22Rv1 (cell line): ENCODE results near the gene TM4SF4.

ENCODE experiments used
- H3K27ac ChIP-seq: fragments of 450-650 bp; 2 replicates; pipeline ENCODE4 v1.5.1; 2017
- ZFX ChIP-seq: fragments of 450-650 bp; IDR thresholded peaks from 2 replicates; pipeline ENCODE4 v1.6.1; 2017; ENCODE audit warnings: antibody characterized with exemption, borderline replicate concordance
- TF ChIP-seq, protein P1 (sequence below): fragments of 450-650 bp; IDR thresholded peaks from 2 replicates; pipeline ENCODE4 v1.5.1; 2017; ENCODE audit warnings: mild to moderate bottlenecking

Gene TM4SF4

GRCh38 chr3:149528340-149528650, 53.8 kb downstream of the TM4SF4 start:
- H3K27ac ChIP-seq, result no peak overlapping the region
- no peak for TF ChIP-seq ZFX
- TF ChIP-seq, protein P1, sequence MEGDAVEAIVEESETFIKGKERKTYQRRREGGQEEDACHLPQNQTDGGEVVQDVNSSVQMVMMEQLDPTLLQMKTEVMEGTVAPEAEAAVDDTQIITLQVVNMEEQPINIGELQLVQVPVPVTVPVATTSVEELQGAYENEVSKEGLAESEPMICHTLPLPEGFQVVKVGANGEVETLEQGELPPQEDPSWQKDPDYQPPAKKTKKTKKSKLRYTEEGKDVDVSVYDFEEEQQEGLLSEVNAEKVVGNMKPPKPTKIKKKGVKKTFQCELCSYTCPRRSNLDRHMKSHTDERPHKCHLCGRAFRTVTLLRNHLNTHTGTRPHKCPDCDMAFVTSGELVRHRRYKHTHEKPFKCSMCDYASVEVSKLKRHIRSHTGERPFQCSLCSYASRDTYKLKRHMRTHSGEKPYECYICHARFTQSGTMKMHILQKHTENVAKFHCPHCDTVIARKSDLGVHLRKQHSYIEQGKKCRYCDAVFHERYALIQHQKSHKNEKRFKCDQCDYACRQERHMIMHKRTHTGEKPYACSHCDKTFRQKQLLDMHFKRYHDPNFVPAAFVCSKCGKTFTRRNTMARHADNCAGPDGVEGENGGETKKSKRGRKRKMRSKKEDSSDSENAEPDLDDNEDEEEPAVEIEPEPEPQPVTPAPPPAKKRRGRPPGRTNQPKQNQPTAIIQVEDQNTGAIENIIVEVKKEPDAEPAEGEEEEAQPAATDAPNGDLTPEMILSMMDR, result no peak

DNA sequence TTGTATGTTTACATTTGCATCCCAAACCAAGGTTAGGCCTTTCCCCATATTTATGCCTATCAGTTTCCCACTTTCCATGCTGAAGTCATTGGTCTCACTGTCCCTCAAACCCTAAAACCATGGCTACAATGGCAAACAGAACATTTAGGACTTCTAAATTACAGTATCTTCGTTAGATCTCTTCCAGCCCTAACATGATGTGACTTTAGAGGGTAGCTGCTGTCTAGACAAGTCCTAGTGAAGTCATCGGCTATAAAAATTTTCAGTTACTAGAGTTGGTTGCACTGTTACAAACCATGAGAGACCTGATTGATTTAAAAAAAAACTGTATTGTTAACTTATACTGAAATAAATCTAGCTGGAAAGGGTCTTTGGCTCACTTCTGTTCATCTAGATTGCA, 54.6 kb downstream of the TM4SF4 start:
- no peak overlapping the region for H3K27ac ChIP-seq

GRCh38 chr3:149532489-149533180, 58.1 kb downstream of the TM4SF4 start:
- TF ChIP-seq, protein P1, result no peak
- no peak for TF ChIP-seq ZFX
- H3K27ac ChIP-seq, result no peak overlapping the region

More for the DNA sequence above, 54.6 kb downstream of the TM4SF4 start:
- TF ChIP-seq ZFX, result no peak
- TF ChIP-seq, protein P1, result no peak

DNA sequence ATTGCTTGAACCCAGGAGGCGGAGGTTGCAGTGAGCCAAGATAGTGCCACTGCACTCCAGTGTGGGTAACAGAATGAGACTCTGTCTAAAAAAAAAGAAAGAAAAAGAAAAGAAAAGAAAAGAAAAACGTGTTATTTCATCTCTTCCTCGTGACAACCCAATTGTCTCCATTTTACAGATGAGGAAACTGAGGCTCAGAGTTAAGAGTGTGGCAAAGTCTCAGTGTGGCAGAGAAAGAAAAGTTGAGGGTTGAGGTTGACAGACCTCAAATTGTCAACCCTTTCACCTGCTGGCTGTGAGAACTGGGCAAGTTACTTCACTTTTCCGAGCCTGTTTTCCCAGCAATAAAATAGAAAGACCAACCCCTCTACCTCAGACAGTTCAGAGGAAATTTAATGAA, 59.6 kb downstream of the TM4SF4 start:
- TF ChIP-seq, protein P1, result no peak
- no peak for TF ChIP-seq ZFX
- no peak overlapping the region for H3K27ac ChIP-seq

DNA sequence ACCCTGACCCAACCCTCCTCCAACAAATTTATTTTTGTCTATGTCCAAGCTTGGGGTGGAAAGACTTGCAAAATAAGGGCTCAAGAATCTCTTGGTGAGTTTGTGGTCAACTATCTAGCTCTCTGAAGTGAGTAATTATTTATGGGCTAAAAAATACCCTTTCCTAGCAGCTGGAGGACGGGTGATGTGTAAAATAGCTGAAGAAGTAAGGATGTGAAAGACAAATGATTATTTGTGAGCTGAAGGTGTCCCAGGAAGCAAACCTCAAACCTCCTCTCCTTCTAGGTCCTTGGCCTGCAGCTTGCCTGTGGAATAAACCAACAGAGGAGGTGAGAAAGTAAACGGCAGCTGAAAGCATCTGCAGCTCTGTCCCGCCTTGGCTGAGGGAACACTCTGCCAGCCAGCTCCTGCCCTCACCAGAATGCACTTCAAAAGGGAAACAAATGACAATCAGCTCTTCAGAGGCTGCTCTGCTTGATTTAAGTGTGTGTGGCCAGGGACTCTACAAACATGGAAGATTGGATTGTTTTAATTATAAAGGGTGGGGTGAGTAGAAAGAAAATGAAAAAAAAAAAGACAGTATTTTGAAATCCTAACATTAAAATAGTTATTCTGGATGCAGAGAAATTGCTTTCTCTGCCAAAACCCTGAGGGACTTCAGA, 60.3 kb downstream of the TM4SF4 start:
- TF ChIP-seq, protein P1, result no peak
- TF ChIP-seq ZFX, result no peak
- H3K27ac ChIP-seq, result no peak overlapping the region

GRCh38 chr3:149535333-149535685, 60.8 kb downstream of the TM4SF4 start:
- TF ChIP-seq ZFX, result no peak
- TF ChIP-seq, protein P1, result no peak
- H3K27ac ChIP-seq, result no peak overlapping the region

GRCh38 chr3:149536429-149536828, 61.9 kb downstream of the TM4SF4 start:
- no peak overlapping the region for H3K27ac ChIP-seq
- no peak for TF ChIP-seq ZFX
- TF ChIP-seq, protein P1, result no peak
